Chondrocyte (in vitro differentiated cells): Measurements from ENCODE around the gene DOCK2. TPM values are rescaled to one million over a fixed set of nuclear protein-coding genes. Genes with fewer than 3 reads are reported as not detected.
A peak's percentile ranks its signal among the peaks of the same experiment; 100 is the strongest.

Source experiments
- DNase-seq: peaks from one replicate; pipeline ENCODE4 v3.0.0; 2021; ENCODE audit warnings: mixed read lengths, low spot score
- H3K27ac Mint-ChIP-seq: one replicate; pipeline ENCODE4 v1.8.0; 2021; ENCODE audit warnings: mild to moderate bottlenecking, moderate library complexity, mixed read lengths; ENCODE audit not compliant: unreplicated experiment
- H3K27me3 Mint-ChIP-seq: 2 replicates; pipeline ENCODE4 v1.8.0; 2021; ENCODE audit warnings: low read depth, mixed read lengths
- H3K36me3 Mint-ChIP-seq: 2 replicates; pipeline ENCODE4 v1.8.0; 2021; ENCODE audit warnings: low read depth, mixed read lengths
- H3K4me1 Mint-ChIP-seq: 2 replicates; pipeline ENCODE4 v1.8.0; 2021; ENCODE audit warnings: low read depth, mild to moderate bottlenecking, mixed read lengths
- H3K4me3 Mint-ChIP-seq: one replicate; pipeline ENCODE4 v1.8.0; 2021; ENCODE audit warnings: mild to moderate bottlenecking, moderate library complexity, mixed read lengths; ENCODE audit not compliant: unreplicated experiment
- H3K9me3 Mint-ChIP-seq: 2 replicates; pipeline ENCODE4 v1.8.0; 2021; ENCODE audit warnings: low read depth, mixed read lengths
- total RNA-seq: library from RNA; stranded (reverse); gene quantifications from 3 replicates; pipeline ENCODE4 v1.2.1, GENCODE V29; 2021
- TF ChIP-seq, protein P1 (sequence below): fragments of 200-600 bp; sonication (generic); IDR thresholded peaks from 2 replicates; pipeline ENCODE4 v1.5.0; 2021; ENCODE audit warnings: antibody characterized with exemption, mild to moderate bottlenecking, moderate library complexity

Gene DOCK2
- total RNA-seq, 1 donor from 2014 or later: 3.1 TPM

DNA sequence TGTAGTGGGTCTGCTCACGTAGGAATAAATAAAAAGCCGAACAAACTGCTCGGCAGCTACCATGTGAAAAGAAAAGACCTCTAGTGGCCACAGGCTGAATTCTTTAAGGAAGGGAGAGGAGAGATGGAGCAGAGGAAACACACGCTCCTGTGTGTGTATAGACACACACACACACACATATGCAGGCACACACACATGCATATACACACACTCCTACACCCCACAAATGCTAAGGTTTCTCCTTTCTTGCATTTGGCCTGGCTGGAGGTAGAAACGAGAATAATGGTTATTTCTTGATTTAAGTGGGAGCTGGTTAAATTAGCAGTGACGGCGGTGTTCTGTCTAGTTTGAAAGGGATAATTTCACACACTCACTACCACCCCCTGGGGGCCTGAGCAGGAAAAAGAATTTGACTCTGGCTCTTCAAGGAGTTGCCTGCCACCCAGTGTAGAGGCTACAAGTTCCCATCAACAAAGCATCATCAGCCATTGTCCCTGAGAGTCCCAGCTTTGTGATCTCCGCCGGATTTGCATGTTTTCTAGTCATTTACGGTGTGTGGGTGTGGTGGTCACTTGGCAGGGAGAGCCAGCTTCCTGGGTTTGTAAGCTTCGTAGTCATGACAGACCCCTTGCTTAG is 343.5 kb downstream of the DOCK2 start, which contains the start of gene INSYN2B:
Gene INSYN2B, minus strand, starts transcription at position 78 of the 636 bp plus-strand sequence. CDS start 96,597 bp downstream, outside the sequence.
- TF ChIP-seq, protein P1, sequence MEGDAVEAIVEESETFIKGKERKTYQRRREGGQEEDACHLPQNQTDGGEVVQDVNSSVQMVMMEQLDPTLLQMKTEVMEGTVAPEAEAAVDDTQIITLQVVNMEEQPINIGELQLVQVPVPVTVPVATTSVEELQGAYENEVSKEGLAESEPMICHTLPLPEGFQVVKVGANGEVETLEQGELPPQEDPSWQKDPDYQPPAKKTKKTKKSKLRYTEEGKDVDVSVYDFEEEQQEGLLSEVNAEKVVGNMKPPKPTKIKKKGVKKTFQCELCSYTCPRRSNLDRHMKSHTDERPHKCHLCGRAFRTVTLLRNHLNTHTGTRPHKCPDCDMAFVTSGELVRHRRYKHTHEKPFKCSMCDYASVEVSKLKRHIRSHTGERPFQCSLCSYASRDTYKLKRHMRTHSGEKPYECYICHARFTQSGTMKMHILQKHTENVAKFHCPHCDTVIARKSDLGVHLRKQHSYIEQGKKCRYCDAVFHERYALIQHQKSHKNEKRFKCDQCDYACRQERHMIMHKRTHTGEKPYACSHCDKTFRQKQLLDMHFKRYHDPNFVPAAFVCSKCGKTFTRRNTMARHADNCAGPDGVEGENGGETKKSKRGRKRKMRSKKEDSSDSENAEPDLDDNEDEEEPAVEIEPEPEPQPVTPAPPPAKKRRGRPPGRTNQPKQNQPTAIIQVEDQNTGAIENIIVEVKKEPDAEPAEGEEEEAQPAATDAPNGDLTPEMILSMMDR: peak; percentile 96

GRCh38 chr5:169988206-169988605 is 351.1 kb downstream of the DOCK2 start:
- Mint-ChIP-seq H3K4me3 (no peak overlapping the region), H3K36me3 (no peaks in the 10 kb centered on the region)
- DNase-seq: no peak

More for the DNA sequence above, 343.5 kb downstream of the DOCK2 start, which contains the start of gene INSYN2B:
- H3K36me3 Mint-ChIP-seq: no peaks in the 10 kb centered on the region
- peak within 1 kb of the TSS; percentile 69 for H3K4me3 Mint-ChIP-seq
- DNase-seq: no peak
- peak within 1 kb of the TSS; percentile 77 for H3K27ac Mint-ChIP-seq
- no peaks in the 10 kb centered on the region for H3K9me3 Mint-ChIP-seq
- H3K27me3 Mint-ChIP-seq: no peaks in the 10 kb centered on the region
- H3K4me1 Mint-ChIP-seq: peaks cover 31% of the 10 kb centered on the region

DNA sequence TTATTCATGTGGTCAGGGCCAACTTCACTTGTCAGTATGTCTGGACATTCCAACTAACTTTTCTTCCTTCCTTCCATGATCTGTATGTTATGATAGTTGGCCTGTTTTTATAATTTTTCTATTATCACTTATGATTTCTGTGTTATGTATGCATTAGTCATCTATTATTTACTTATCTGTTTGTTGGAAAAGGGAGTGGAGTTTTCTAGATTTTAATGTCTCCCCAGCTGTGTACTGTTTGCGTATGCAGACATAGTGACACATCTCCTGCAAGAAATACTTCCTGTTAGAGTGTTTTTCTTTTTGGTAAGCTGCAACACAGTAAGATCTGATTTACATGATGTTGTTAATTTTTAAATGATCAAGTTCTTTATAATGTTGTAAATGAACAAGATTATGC is 351.9 kb downstream of the DOCK2 start:
- no peaks in the 10 kb centered on the region for H3K27me3 Mint-ChIP-seq
- no peak overlapping the region for H3K4me3 Mint-ChIP-seq
- H3K27ac Mint-ChIP-seq: no peak overlapping the region
- no peaks in the 10 kb centered on the region for H3K9me3 Mint-ChIP-seq
- no peaks in the 10 kb centered on the region for H3K36me3 Mint-ChIP-seq
- no peak for DNase-seq
- no peaks in the 10 kb centered on the region for H3K4me1 Mint-ChIP-seq
- TF ChIP-seq, protein P1: no peak

More at GRCh38 chr5:169988206-169988605, 351.1 kb downstream of the DOCK2 start:
- Mint-ChIP-seq H3K27me3 (no peaks in the 10 kb centered on the region), H3K4me1 (no peaks in the 10 kb centered on the region), H3K27ac (no peak overlapping the region), H3K9me3 (no peaks in the 10 kb centered on the region)
- TF ChIP-seq, protein P1: no peak

- Mint-ChIP-seq H3K4me1 (no peaks in the 10 kb centered on the region), H3K27ac (no peak overlapping the region), H3K9me3 (no peaks in the 10 kb centered on the region), H3K27me3 (no peaks in the 10 kb centered on the region), H3K4me3 (no peak overlapping the region), H3K36me3 (no peaks in the 10 kb centered on the region)
- DNase-seq: no peak
- TF ChIP-seq, protein P1: no peak
Observed at GRCh38 chr5:169989365-169989764, 352.3 kb downstream of the DOCK2 start.

- H3K36me3 Mint-ChIP-seq: no peaks in the 10 kb centered on the region
- H3K4me1 Mint-ChIP-seq: no peaks in the 10 kb centered on the region
- H3K27me3 Mint-ChIP-seq: no peaks in the 10 kb centered on the region
- no peak overlapping the region for H3K4me3 Mint-ChIP-seq
- H3K27ac Mint-ChIP-seq: no peak overlapping the region
- no peak for DNase-seq
- H3K9me3 Mint-ChIP-seq: no peaks in the 10 kb centered on the region
- TF ChIP-seq, protein P1: no peak
Observed at GRCh38 chr5:169991115-169991869, 354.2 kb downstream of the DOCK2 start.
